GM12878 (cell line): ENCODE results near the gene TMEM255A. TPM values are rescaled to one million over a fixed set of nuclear protein-coding genes. Genes with fewer than 3 reads are reported as not detected.

Source experiments
- ATAC-seq: fragments of 200-7000 bp; cut with Tn5 transposase; 3 replicates; pipeline ENCODE4 v1.9.1; 2020; ENCODE audit warnings: mild to moderate bottlenecking, moderate library complexity
- BruUV-seq: library from RNA; stranded (reverse); fragments of 400-500 nt; replicated peaks from 2 replicates; lab custom pipeline; 2021; lab: Mats Ljungman, UMichigan
- CTCF ChIA-PET: fragments of 300-600 bp; sonication (Branson Sonifier 250); formaldehyde crosslinking; extraction: SDS; loops from one replicate; lab custom pipeline; 2021; ENCODE audit warnings: inconsistent platforms; lab: Yijun Ruan, JAX
- POLR2A ChIA-PET: fragments of 350-600 bp; formaldehyde crosslinking; extraction: SDS; loops from one replicate; lab custom pipeline; 2021; ENCODE audit warnings: inconsistent platforms; lab: Charles Lee
- RAD21 ChIA-PET: fragments of 300-600 bp; sonication (Branson Sonifier 250); formaldehyde crosslinking; loops from one replicate; lab custom pipeline; 2023; ENCODE audit warnings: antibody characterized with exemption; ENCODE audit not compliant: unreplicated experiment; lab: Charles Lee
- SMC1A ChIA-PET: fragments of 300-600 bp; sonication (Branson Sonifier 250); formaldehyde crosslinking; loops from one replicate; lab custom pipeline; 2023; ENCODE audit not compliant: unreplicated experiment, uncharacterized antibody; lab: Charles Lee
- DNase-seq: peaks from one replicate; pipeline ENCODE4 v3.0.0-alpha.2; 2011; ENCODE audit warnings: low read depth, low spot score
- FAIRE-seq: peaks from 3 replicates; lab custom pipeline; 2011; peaks lifted over from hg19 to GRCh38; lab: Jason Lieb, UNC
- H2AFZ ChIP-seq: 2 replicates; pipeline ENCODE4 v1.6.0; 2011; ENCODE audit warnings: low read depth, low read length, control low read depth; ENCODE audit not compliant: control insufficient read depth
- H3K27ac ChIP-seq: 2 replicates; pipeline ENCODE4 v1.5.1; 2011; ENCODE audit warnings: control low read depth; ENCODE audit not compliant: control insufficient read depth, insufficient read depth
- H3K27me3 ChIP-seq, 2 experiments: replicated peaks in 1 of 2; 2 replicates each; pipeline versions ENCODE4 v1.6.0 to v1.6.1; 2011; ENCODE audit warnings: low read length in 1 of 2; ENCODE audit not compliant: control insufficient read depth in 2 of 2, insufficient read depth in 2 of 2
- H3K36me3 ChIP-seq, 2 experiments: 2 replicates each; pipeline ENCODE4 v1.5.1; 2011; ENCODE audit warnings: low read length in 1 of 2; ENCODE audit not compliant: control insufficient read depth in 2 of 2, insufficient read depth in 2 of 2
- H3K4me1 ChIP-seq: 2 replicates; pipeline ENCODE4 v1.6.1; 2011; ENCODE audit warnings: mild to moderate bottlenecking, low read length, moderate library complexity, mixed read lengths; ENCODE audit not compliant: control insufficient read depth, insufficient read depth
- H3K4me2 ChIP-seq: 2 replicates; pipeline ENCODE4 v1.6.0; 2011; ENCODE audit warnings: control low read depth; ENCODE audit not compliant: control insufficient read depth, insufficient read depth
- H3K4me3 ChIP-seq: fragments of 200-600 bp; sonication (generic); 2 replicates; pipeline ENCODE4 v1.5.1; 2016
- H3K79me2 ChIP-seq: 2 replicates; pipeline ENCODE4 v1.6.0; 2011; ENCODE audit warnings: low read length; ENCODE audit not compliant: control insufficient read depth, insufficient read depth
- H3K9ac ChIP-seq: 2 replicates; pipeline ENCODE4 v1.8.0; 2011; ENCODE audit warnings: low read length, control low read depth, mixed read lengths; ENCODE audit not compliant: control insufficient read depth, insufficient read depth
- H3K9me3 ChIP-seq: replicated peaks from 3 replicates; pipeline ENCODE4 v1.5.1; 2011; ENCODE audit warnings: mild to moderate bottlenecking, low read length; ENCODE audit not compliant: control insufficient read depth, insufficient read depth
- H4K20me1 ChIP-seq: 2 replicates; pipeline ENCODE4 v1.6.0; 2011; ENCODE audit not compliant: control insufficient read depth, insufficient read depth
- BCL11A ChIP-seq: IDR thresholded peaks from 2 replicates; pipeline ENCODE4 v1.6.1; 2011; ENCODE audit warnings: low read depth, low read length
- CBX3 ChIP-seq: fragments of 200-600 bp; sonication (generic); IDR thresholded peaks from 2 replicates; pipeline ENCODE4 v1.6.1; 2016; ENCODE audit warnings: low read depth, borderline replicate concordance
- CEBPZ ChIP-seq: fragments of 150-350 bp; IDR thresholded peaks from 2 replicates; pipeline ENCODE4 v1.6.1; 2016; ENCODE audit warnings: low read depth, low read length
- CHD1 ChIP-seq: IDR thresholded peaks from 2 replicates; pipeline ENCODE4 v1.6.1; 2012; ENCODE audit warnings: low read depth, low read length, improper control_type of control experiment
- ELK1 ChIP-seq: IDR thresholded peaks from 2 replicates; pipeline ENCODE4 v1.6.1; 2012; ENCODE audit warnings: low read depth, low read length, improper control_type of control experiment
- HCFC1 ChIP-seq: fragments of 150-350 bp; IDR thresholded peaks from 2 replicates; pipeline ENCODE4 v1.6.1; 2014; ENCODE audit warnings: low read length
- JUND ChIP-seq: IDR thresholded peaks from 2 replicates; pipeline ENCODE4 v1.6.1; 2012; ENCODE audit warnings: low read depth, mild to moderate bottlenecking, low read length, improper control_type of control experiment, moderate library complexity
- NRF1 ChIP-seq: conservative IDR thresholded peaks from 2 replicates; pipeline ENCODE4 v1.6.1; 2011; ENCODE audit warnings: mild to moderate bottlenecking, low read depth, low read length, improper control_type of control experiment
- POU2F2 ChIP-seq: IDR thresholded peaks from 3 replicates; pipeline ENCODE4 v1.6.1; 2011; ENCODE audit warnings: low read depth, mild to moderate bottlenecking, low read length, borderline replicate concordance
- TBL1XR1 ChIP-seq: IDR thresholded peaks from 2 replicates; pipeline ENCODE4 v1.6.1; 2012; ENCODE audit warnings: low read depth, low read length, improper control_type of control experiment
- TCF7 ChIP-seq: IDR thresholded peaks from 2 replicates; pipeline ENCODE4 v1.6.1; 2014; ENCODE audit warnings: antibody characterized with exemption, borderline replicate concordance
- WGBS: methylation state at CpG from one replicate; pipeline ENCODE4 v1.1.6; 2016; ENCODE audit warnings: low lambda C conversion rate; ENCODE audit not compliant: insufficient replicate concordance, insufficient coverage; ENCODE audit errors: missing lambda C conversion rate; 5-methylcytosine and 5-hydroxymethylcytosine counted together
- in situ Hi-C: fragments of 300-500 bp; cut with MboI; formaldehyde crosslinking; loops from 9 replicates; pipeline ENCODE4 v1.14.3; 2018; ENCODE audit warnings: mixed read lengths
- intact Hi-C: fragments of 100-400 bp; cut with micrococcal nuclease; formaldehyde crosslinking; loops from one replicate; pipeline ENCODE4 v1.14.2; 2022; ENCODE audit not compliant: unreplicated experiment
- polyA plus RNA-seq, 11 experiments: library from polyadenylated mRNA; depleted of rRNA in 4 of 11; unstranded in 6 of 11; stranded (reverse) in 5 of 11; fragments of >200 nt; fragmentation: Nextera tagmentation in 4 of 11; fragmentation: Illumina TruSeq in 1 of 11; extraction: Ambion mirVana in 4 of 11; extraction: Trizol in 1 of 11; gene quantifications; 1 replicate in 1 of 11; 2 replicates in 10 of 11; pipeline versions ENCODE4 v1.2.1 to v1.2.3, GENCODE V29; 2011 to 2016; ENCODE audit warnings: inconsistent platforms in 2 of 11, missing spikeins in 2 of 11, low read depth in 1 of 11
- total RNA-seq, 4 experiments: library from RNA; depleted of rRNA in 3 of 4; stranded (reverse); fragments of >200 nt in 3 of 4; fragmentation: Illumina TruSeq in 1 of 4; extraction: Trizol in 1 of 4; gene quantifications; 2 replicates each; pipeline versions ENCODE4 v1.2.1 to v1.2.3, GENCODE V29; 2013 to 2021
- TF ChIP-seq, protein P1 (sequence below): IDR thresholded peaks from 2 replicates; pipeline ENCODE4 v1.6.1; 2011; ENCODE audit warnings: mild to moderate bottlenecking, low read depth, low read length, moderate library complexity; ENCODE audit not compliant: insufficient replicate concordance

The TMEM255A gene
- total and polyA plus RNA-seq, 10 of the 15 experiments (the other 5 are each of a cell fraction or from before 2014, with no cell fraction given): 0.90 to 5.4 (median 1.3) TPM

DNA sequence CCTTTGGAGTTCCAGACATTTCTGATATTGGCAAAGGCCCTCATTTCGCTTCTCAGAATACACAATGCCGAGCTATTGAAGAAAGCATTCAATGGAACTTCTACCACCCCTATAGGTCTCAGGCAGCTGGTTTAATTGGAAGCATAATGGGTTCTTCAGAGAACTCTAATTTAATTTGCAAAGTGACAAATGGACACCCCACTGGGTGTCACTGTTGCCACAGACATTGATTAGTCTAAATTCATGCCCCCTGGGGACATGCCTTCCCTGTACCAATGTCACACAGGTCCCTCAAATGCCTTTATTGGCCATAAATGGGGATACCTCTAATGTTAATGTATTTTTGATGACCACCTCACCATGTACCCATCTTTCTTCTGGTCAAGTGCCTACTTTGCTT, 22.9 kb upstream of the TMEM255A start:
- POLR2A ChIA-PET: no interaction called here
- FAIRE-seq: no peak

GRCh38 chrX:120332394-120332793, 21.1 kb upstream of the TMEM255A start:
- ChIA-PET POLR2A (no interaction called here), RAD21 (no interaction called here), SMC1A (no interaction called here), CTCF (no interaction called here)
- BruUV-seq: no TSS peak
- intact Hi-C loops (no loop called here), in situ Hi-C loops (no loop called here)
- DNase-seq (no peak), ATAC-seq (no peak), FAIRE-seq (no peak)
- Histone ChIP-seq H3K79me2 (no peaks in the 10 kb centered on the region), H3K4me1 (no peaks in the 10 kb centered on the region), H3K9ac (no peak overlapping the region), H4K20me1 (no peaks in the 10 kb centered on the region), H3K9me3 (no peaks in the 10 kb centered on the region; the same call in 2 of the 3 replicates), H3K4me3 (no peak overlapping the region), H3K27ac (no peak overlapping the region), H3K27me3 (no peaks in the 10 kb centered on the region), H3K4me2 (no peak overlapping the region), H3K36me3 (no peaks in the 10 kb centered on the region), H2AFZ (no peak overlapping the region)
- WGBS: 54% methylated on average over 1 of the region's 1 CpG
- TF ChIP-seq CEBPZ (no peak), NRF1 (no peak), BCL11A (no peak), POU2F2 (no peak), ELK1 (no peak)
- TF ChIP-seq, protein P1, sequence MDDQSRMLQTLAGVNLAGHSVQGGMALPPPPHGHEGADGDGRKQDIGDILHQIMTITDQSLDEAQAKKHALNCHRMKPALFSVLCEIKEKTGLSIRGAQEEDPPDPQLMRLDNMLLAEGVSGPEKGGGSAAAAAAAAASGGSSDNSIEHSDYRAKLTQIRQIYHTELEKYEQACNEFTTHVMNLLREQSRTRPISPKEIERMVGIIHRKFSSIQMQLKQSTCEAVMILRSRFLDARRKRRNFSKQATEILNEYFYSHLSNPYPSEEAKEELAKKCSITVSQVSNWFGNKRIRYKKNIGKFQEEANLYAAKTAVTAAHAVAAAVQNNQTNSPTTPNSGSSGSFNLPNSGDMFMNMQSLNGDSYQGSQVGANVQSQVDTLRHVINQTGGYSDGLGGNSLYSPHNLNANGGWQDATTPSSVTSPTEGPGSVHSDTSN: no peak

More for the DNA sequence above, 22.9 kb upstream of the TMEM255A start:
- Histone ChIP-seq H3K36me3 (no peaks in the 10 kb centered on the region), H3K27ac (no peak overlapping the region), H3K9me3 (no peaks in the 10 kb centered on the region; the same call in 2 of the 3 replicates), H3K9ac (no peak overlapping the region), H4K20me1 (no peaks in the 10 kb centered on the region), H3K4me2 (no peak overlapping the region), H3K4me3 (no peak overlapping the region), H3K27me3 (no peaks in the 10 kb centered on the region), H3K4me1 (no peaks in the 10 kb centered on the region), H2AFZ (no peak overlapping the region), H3K79me2 (no peaks in the 10 kb centered on the region)
- RAD21 ChIA-PET: no interaction called here
- in situ Hi-C loops: no loop called here
- SMC1A ChIA-PET: no interaction called here
- TF ChIP-seq CBX3 (no peak), TCF7 (no peak), HCFC1 (no peak), TBL1XR1 (no peak), JUND (no peak), CHD1 (no peak)
- intact Hi-C loops: no loop called here
- ATAC-seq (no peak), DNase-seq (no peak)
- CTCF ChIA-PET: interaction anchor here (1.2 kb wide), 1 partner anchor 117 kb away, joined by 3 read pairs; no protein-coding TSS in a partner anchor
- BruUV-seq: no TSS peak
- WGBS: 0% methylated on average over 2 of the region's 2 CpGs
